ENCODE results near the gene FRMD1.

Gene FRMD1

DNA sequence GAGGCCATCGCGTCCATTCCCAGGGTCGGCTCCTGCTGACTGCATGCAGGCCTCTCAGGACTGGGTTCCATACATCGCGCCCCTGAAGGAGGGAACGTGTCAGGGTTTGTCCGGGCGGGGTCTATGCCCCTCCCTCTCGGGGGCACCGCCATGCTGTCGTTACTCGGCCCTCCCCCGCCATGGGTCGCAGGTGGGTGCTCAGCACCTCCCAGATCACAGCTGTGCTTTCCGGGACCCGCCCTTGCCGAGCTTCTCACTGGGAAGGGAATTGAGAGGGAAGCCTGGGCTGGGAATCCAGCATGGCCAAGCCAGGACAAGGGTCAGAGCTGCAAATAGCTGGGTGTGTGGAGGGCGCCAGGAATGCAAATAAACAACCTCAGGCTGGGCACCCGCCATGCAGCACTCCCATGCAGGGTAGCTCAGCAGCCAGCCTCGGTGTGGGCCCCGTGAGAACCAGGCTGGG is at the start of gene FRMD1:
TSS of gene FRMD1 (minus strand) at position 270 of the 463 bp plus-strand sequence. CDS start at position 152, 118 bp downstream.
- no peak for DNase-seq

DNA sequence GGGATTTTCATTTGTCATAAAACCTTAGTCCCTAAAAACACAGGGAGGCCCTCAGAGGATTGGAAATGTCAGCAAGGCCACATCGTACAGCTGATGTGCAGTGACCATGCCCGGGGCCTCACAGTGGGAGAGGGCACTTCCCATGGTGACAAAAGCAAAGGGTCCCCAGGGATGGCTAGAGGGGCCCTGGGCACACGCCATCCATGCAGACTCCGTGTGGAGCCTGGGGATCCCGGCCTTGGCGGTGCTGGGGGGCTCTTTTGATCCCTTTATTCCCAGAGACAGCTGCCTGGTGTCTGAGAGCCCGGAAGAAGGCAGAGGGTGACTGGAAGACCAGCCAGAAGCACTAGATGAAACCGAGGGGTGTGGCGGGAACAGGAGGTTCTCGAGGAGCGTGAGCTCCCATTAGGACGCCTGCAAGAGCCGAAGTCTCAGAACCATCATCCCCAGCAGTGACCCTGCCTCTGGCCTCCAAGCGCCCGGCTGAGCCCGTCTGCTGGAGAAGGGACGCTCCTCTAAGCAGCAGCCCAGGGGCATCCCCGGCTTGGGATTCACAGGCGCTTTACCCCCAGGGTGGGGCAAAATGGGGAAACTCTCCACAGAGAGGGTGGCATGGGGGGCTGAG is 49.1 kb upstream of the FRMD1 start:
- no peak for DNase-seq

DNA sequence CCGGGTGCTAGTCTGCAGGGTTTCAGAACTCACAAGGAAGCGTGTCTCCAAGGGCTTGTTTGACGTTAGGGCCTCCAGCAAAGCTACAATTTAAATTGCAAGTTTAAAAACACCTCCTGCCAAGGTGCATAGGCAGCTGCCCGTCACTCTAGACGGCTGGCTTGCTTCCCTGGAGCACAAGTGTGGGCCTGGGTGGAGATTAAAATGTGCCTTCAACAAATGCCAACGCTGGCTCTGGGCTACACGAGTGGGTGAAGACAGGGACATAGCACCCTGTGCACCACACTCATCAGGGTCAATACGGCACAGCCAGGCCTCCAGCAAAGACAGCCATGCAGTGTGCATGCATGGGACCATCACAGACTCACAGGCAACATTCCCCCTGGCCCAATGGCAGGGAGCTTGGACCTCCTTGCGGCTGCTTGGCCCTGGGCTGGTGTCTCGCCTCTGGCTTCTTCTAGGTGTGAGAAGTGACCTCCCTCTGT is 48.4 kb upstream of the FRMD1 start:
- DNase-seq: no peak

DNA sequence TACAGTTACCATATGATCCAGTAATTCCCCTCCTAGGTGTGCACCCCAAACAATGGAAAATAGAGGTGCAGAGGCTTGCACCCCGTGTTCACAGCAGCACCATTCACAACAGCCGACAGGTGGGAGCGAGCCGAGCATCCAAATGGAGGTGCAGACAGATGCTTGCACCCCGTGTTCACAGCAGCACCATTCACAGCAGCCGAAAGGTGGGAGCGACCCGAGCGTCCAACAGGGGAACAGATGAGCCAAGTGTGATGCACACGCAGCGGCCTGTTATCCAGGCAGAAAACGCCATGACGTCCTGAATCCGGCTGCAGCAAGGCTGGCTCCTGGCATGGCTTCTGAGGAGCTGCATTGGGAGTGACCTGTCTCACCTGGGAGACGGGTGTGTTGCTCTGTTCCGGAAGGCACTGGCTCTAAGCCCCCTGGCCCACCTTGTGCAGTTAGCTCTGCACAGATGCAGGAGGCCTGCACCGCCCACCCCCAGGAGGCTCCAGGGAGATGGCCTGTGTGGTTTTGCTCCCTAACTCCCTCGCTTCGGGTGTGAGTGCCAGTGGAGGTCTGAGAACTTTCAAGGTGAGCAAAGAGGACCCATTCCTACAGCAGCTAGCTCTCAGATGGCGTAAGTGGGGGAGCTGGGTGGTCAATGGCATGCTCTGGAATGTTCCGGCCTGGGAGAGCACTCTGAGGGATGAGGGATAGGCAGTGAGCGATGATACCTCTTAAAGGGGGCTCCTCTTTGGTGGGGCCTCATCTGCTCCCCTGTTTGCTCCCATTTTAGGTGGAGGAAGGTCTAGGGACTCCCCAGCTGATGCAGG is 47.8 kb upstream of the FRMD1 start:
- DNase-seq: no peak

DNA sequence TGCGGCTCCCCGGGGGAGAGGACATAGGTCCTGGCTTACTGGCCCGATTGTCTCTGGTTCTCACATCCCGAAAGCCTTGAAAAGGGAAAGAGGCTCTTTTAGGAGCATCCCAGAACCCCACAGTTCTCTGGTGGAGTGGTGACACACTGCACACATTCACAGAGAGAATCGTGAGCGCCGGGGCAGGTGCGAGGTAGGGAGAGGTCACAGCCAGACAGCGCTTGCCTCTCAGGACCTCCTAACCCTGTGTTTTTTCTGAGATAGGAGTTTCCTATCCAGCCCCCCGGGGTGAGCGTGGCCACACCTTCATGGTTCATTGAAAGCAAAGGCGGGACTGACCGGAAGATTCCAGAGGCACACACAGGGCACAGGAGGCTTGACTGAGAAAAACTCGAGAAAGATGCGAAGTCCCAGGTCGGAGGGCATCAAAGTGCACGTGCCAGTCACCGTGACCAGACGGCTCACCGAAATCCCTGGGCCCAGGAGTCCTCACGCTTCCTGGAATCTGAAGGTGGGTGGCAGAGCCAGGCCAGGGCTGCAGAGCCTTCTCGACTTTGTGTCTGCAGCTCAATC is 46.5 kb upstream of the FRMD1 start:
- no peak for DNase-seq

DNA sequence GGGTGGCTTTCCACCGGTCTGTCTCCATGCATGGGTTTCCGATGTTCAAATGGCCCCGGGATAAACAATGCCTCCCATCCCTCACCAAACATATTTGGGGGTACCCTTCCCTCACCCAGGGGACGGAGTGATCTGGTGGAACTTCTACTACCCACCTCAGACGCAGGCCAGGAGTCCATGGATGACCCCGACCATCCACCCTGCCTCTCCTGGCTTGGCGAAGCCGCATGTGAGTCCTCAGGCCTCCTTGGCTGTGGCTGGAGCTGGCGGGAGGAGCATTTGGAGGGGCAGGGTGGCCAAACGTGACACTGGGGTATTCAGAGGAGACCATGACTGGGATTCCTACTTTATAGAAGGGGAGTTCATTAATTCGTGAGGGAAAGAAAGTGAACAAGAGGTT is 45.9 kb upstream of the FRMD1 start:
- no peak for DNase-seq

DNA sequence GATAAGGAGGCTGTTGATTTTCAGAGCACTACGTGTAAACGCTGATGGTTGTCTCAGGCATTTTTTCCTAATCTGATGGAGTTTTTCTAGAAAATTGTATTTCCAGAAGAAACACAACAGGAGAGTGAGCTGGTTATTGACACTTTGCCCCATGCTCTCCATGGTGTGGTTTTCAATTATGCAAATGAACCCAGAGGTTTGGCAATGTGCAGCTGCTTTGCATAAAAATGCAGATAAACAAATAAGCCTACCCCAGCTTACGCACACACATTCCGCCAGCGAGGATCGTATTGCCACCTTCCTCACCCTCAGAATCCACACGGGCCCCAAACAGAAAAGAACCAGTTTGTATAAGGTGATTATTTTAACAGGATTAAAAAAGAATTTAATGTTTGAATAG is 45.1 kb upstream of the FRMD1 start:
- no peak for DNase-seq

DNA sequence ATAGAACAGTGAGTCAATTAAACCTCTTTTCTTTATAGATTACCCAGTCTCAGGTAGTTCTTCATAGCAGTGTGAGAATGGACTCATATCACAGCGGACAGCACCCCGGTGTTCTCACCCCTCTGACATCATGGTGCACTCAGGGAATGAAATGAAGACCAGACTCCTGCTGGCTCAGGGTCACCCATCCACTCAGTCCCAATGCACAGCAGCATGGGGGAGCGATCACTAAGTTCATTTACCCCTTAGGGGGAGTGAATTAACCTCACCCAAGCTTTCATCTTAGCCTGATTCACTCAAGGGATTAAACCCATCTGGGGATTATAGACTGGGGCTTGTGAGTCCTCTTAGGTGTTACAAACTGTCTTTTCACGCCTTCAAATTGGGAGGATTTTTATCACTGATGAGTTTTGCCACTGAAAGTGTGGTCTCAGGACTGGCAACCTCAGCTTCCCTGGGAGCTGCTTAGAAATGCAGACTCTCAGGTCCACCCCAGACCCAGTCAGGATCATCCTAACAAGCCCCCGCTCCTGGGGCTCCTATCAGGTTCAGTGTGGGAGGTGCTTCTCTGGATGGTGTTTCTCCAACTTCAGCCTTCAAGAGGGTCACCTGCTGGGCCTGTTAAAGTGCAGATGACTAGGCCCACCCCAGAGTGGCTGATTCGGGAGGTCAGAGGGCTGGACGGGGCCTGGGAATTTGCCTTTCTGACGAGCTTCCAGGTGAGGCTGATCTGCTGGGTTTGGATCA is 44.3 kb upstream of the FRMD1 start:
- no peak for DNase-seq

DNA sequence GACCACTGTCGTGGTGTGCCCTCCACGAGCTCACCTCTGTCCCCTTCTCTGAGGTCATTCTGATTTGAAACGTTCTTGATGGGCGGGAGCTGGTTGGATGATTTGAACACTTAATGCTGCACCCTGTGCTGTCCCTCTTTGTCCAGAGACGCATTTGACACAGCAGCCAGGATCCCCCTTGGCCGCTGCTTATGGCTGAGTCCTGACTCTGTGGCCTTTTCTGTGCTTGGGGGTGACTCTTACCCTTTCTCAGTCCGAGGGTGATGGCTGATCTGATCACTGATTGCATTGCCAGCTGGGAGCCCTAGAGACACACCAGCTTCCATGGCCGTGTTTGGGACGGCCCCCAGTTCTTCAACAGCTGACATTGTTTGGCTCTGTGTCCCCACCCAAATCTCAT is 43.5 kb upstream of the FRMD1 start:
- no peak for DNase-seq

DNA sequence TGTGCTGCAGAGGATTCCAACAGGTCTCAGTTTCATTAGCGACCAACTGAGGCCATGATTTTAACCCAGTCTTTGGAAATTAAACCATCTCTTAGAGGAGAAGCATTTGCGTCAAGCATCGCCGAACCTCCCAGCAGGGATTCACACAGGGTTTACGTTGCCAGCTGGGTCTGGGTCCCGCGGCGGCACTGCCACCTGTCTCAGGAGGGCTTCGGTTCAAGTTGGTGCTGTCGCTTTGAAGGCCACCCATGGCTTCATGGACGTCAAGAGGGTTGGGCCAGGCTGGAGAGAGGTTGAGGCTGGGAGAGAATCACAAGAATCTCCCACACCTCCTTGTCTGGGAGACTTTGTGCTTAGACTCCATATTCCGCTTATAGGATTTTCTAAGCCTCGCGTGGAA is 43.0 kb upstream of the FRMD1 start:
- no peak for DNase-seq

DNA sequence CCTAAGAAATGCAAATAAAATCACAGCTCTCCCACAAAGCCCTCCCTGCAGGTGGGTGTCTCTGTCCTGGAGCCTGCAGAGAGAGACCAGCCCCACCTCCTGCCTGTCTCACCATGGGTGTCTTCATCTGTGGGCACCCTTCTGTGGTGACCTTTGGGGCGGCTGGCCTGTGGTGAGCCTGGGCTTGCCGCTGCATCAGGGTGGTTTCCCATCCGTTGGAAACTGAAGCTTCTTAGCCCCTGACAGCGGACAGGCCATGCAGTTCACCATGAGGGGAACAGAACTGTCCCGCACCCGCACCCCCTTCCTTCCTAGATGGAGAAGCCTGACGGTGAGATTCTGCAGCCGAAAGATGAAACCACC is 42.3 kb upstream of the FRMD1 start:
- no peak for DNase-seq

DNA sequence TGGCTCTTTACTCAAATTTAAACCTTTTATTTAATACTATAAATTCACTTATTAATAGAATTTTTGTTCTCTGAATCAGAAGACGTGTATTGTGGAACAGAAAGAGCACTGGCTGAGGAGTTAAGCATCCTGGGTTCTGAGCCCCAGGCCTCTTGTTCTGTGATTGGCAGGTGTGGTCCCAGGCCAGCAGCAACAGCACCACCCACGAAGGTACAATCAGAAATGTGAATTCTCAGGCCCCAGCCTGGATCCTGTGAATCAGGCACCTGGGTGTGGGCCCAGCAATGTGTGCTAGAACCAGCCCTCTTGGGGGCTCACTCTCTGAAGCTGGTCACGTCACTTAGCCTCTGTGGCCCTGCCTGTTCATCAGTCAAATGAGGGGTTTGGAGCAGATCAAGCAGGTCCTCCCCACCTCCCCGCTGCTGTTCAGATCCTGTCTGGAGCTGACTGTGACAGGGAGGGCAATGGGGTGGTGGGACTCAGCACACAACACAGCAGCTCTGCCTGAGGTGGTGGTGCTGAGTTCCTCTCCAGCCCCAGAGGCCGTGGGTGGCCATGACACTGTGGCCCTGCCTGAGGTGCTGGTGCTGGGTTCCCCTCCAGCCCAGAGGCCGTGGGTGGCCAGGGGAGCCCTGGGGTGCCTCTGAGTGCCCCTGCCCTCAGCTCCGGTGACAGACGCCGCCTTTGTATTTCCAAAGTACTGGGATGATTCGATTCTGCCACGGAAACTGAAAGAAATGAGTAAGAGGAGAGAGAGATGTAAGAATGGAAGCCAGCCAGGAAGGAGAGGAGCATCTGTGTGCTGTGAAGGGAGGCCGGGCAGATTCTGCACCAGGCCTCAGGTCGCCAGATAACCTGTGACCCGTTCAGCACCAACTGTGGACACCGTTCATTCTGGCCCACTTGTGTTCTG is 41.6 kb upstream of the FRMD1 start:
- DNase-seq: no peak

DNA sequence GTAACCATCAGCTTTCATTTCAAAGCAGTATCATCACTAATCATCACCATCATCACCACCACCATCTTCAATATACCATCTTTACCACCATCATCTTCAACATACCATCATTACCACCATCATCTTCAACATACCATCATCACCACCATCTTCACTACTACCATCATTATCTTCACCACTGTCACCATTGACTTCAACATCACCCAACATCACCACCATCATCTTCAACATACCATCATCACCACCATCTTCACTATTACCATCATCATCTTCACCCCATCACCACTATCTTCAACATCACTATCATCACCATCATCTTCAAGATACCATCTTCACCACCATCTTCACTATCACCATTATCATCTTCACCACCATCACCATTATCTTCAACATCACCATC is 40.5 kb upstream of the FRMD1 start:
- no peak for DNase-seq

DNA sequence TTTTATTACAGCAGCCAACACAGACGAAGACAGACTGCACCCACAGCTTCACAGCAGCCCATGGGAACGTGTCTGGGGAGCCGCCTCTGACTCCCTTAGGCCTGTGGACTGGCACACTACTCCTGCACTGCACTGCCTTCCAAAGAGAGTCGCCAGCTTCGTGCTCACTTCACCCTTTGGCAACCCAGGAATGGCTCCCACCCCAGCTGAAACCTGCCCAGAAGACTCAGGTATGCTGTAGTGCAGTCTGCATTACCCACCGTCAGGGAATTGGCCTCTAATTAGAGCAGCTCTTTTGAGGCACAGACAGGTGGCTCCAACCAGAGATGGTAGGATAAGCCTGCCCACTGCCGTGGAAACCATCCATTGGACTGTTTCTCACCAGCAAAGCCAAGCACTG is 39.9 kb upstream of the FRMD1 start:
- no peak for DNase-seq

DNA sequence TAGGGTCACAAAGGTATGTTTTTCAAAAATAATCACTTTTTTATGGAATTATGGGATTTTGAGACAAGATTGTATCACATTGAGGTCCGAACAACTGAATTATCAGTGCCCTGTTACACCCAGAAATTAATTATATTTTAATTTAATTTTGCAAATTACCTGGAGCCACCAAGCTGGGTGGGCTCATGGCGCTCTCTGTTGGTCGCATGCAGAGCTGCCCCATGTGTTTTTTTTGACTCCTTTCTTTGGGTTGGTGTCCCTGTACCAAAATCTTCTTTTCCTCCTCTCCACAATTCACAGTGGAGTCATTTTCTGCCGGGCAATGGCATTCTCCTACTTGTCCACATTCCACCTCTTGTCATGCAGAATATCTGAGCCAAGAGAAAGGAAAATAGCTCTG is 38.9 kb upstream of the FRMD1 start:
- DNase-seq: no peak

DNA sequence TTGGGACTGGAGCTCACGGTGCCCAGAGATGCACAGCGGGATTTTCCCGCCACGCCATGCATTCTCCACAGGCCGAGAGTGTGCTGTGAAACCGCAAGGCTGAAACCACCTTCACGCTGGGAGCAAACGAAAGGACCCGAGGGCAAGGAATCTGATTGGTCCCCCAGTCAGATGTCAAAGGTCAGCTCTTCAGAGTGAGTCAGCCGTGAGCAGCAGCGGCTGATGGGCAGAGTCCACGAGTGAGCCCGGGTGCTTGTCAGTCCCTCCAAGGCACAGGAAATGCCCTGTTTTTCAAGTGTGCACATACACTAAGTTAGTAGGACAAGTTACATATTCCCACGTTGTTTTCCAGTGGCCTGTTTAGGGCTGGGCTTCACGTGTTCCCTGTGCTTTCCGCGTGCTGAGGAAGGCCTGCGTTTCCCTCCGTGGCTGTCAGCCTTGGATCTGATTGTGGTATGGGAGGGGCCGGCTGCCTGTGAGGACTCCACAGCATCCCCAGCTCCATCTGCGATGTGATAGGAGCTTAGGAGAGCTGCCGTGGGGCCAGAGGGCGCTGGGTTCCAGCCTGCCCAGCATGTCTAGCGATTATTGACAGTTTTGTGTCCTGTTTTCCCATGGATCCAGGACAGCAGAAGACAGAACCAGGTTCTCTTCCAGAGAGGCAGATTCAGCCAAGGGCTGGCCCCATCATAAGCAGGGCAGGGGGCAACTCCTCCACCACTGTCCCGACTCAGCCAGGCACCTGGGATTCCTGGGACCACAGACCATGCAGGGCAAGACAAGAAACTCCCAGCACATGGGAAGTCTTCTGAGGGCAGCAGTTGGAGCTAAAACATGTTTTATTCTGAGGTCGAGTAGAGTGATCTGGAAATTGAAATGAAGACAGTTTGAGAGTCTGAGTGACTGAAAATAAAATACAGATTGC is 38.2 kb upstream of the FRMD1 start:
- no peak for DNase-seq

DNA sequence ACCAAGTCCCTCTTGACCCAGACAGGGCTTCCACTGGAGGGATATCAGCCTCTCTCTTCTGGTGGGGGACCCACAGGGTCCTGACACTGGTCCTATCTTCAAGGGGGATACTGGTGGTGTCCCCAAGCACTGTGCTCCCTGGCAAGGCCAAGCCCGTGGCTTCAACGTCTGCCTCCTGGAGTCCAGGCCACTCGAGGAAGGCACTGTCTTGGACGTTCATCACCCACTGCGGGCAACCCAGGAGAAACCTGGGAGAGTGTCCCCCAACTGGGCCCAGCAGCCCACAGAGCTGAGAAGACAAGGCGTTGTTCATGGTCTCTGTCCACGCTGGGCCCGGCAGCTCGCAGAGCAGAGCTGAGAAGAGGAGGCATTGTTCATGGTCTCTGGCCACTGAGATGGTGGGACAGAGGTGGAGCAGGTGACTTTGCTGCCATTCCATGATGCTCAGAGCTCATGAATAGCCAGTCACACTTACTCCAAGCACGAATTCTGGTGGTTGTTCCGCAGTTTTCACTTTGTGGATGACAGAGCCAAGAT is 37.5 kb upstream of the FRMD1 start:
- no peak for DNase-seq

DNA sequence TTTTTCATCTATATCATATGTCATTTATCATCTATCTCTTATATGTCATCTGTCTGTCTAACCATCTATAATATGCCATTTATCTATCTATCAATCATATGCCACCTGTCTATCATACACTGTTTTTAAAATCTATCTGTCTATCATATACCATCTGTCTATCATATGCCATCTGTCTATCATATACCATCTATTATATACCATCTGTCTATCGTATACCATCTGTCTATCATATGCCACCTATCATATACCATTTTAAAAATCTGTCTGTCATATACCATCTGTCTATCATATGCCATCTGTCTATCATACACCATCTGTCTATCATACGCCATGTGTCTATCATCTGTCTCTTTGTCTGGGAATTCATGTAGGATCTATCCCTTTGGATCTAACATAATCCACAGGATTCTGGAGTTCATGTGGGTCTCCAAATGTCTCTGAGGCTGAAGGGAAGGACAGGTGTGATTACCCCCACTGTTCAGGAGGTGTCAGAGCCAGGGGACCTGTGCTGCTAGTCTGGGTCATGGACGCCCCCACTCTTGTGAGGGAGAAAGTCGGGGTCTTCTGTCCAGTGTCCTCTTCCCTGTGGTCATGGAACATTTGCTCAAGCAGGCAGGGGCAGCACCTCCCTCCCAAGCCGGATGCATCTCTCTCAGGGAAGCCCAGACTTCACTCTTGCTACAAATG is 36.9 kb upstream of the FRMD1 start:
- no peak for DNase-seq

DNA sequence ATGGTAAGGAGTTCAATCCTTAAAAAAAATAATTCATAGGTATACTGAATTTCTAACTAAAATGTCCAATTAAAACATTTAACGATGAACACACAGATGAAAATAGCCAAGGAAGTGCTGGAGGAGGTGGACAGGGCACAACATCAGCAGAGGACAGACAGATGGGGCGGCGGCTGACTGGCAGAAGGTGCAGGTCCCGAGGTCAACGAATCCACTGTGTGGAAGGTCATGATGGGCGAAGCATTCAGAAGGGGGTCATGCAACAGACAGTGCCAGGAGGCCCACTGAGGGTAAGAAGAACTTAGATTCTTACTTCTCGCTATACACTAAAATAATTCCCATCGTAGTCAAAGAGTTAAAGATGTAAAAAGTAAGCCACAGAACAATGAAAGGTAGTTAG is 34.2 kb upstream of the FRMD1 start:
- DNase-seq: no peak

DNA sequence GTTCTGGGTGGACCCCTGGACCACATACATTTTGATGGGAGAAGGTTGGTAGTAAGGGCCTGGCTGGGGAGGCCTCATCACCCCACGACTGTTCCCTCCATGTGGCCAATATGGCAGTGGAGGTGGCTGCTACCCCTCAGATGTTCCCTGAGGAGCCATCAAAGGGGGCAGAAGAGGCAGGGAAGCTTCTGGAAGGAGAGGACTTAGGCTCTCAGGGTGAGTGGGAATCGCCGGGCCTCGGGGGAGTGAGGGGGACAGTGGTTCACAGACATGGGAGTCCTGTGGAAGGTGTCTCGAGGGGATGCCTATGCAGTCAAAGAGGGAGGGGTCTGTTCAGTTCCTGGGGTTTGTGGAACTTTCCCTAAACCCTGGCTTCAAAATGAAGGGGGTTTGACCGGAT is 32.9 kb upstream of the FRMD1 start:
- DNase-seq: no peak
